RWPE1 (cell line): ENCODE results near the gene ADAMTSL2.

Experiments
- CTCF ChIA-PET: fragments of 350-600 bp; sonication (Branson Sonifier 250); formaldehyde crosslinking; extraction: SDS; loops from one replicate; lab custom pipeline; 2021; lab: Yijun Ruan, JAX
- POLR2A ChIA-PET: fragments of 400-600 bp; formaldehyde crosslinking; extraction: SDS; loops from one replicate; lab custom pipeline; 2020; ENCODE audit warnings: antibody characterized with exemption; ENCODE audit not compliant: low non-redundant PET; lab: Yijun Ruan, JAX
- DNase-seq: peaks from one replicate; pipeline ENCODE4 v3.0.0; 2012; ENCODE audit warnings: low spot score
- H3K27ac ChIP-seq: fragments of 450-650 bp; 2 replicates; pipeline ENCODE4 v1.5.1; 2017
- CTCF ChIP-seq: fragments of 450-650 bp; conservative IDR thresholded peaks from 2 replicates; pipeline ENCODE4 v1.5.1; 2017; ENCODE audit warnings: low read depth, mild to moderate bottlenecking

The ADAMTSL2 gene

GRCh38 chr9:133558191-133559126 is 24.0 kb downstream of the ADAMTSL2 start:
- ChIA-PET POLR2A (no interaction called here), CTCF (interaction anchor here (0.7 to 1.2 kb wide), 4 partner anchors 28 to 351 kb away, joined by 3 read pairs; no protein-coding TSS in a partner anchor)
- H3K27ac ChIP-seq: no peak overlapping the region
- DNase-seq: peak; percentile 89
- no peak for TF ChIP-seq CTCF

DNA sequence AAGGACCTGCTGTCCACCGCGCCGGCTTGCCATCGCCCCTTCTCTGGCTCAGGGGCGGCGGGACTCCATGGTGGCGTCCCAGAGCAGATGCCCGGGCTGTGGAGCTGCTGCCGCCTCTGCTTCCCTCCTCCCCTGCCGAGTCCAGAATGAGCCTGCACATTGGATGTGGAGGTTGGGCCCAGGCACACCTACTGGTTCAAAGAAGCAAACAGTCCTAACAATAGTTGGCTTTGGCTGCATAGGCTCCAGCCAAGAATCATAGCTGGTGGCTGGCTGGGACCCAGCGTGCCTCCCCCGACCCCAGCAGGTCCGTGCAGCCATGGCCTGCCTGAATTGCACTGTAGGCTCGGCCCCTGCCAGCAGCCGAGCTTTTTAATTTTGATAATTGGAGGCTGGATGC is 25.8 kb downstream of the ADAMTSL2 start:
- ChIA-PET CTCF (interaction anchor here (0.7 to 1.2 kb wide), 2 partner anchors 27 to 154 kb away, joined by 3 to 5 read pairs; no protein-coding TSS in a partner anchor), POLR2A (no interaction called here)
- no peak for DNase-seq
- H3K27ac ChIP-seq: no peak overlapping the region
- TF ChIP-seq CTCF: no peak

- no peak for TF ChIP-seq CTCF
- H3K27ac ChIP-seq: no peak overlapping the region
- CTCF ChIA-PET: interaction anchor here (0.6 to 1.2 kb wide), 3 partner anchors 28 to 154 kb away, joined by 3 to 5 read pairs (median 4); no protein-coding TSS in a partner anchor
- DNase-seq: no peak
- POLR2A ChIA-PET: no interaction called here
These were observed 26.4 kb downstream of the ADAMTSL2 start for GRCh38 chr9:133560944-133561343.

GRCh38 chr9:133561976-133562554 is 27.6 kb downstream of the ADAMTSL2 start:
- DNase-seq: no peak
- CTCF ChIA-PET: interaction anchor here (0.6 kb wide), 1 partner anchor 412 kb away, joined by 3 read pairs; no protein-coding TSS in a partner anchor
- no peak for TF ChIP-seq CTCF
- POLR2A ChIA-PET: no interaction called here
- no peak overlapping the region for H3K27ac ChIP-seq

DNA sequence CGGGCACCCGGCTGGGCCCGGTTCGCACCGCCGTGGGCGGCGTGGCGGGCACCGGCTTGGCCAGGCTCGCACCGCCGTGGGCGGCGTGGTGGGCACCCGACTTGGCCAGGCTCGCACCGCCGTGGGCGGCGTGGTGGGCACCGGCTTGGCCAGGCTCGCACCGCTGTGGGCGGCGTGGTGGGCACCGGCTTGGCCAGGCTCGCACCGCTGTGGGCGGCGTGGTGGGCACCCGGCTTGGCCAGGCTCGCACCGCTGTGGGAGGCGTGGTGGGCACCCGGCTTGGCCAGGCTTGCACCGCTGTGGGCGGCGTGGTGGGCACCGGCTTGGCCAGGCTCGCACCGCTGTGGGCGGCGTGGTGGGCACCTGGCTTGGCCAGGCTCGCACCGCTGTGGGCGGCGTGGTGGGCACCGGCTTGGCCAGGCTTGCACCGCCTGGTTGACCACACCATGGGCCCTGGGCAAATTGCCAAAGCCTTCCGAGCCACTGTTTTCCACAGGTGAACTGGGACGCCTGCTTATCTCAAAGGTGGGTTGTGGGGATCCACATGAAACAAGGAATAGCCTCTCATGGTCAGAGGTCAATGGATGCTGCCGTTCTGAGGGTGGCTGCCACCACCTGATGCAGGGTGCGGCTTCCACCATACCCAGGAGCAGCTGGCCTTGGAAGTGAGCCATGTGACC is 28.2 kb downstream of the ADAMTSL2 start:
- ChIA-PET CTCF (no interaction called here), POLR2A (no interaction called here)
- DNase-seq: no peak

More for the DNA sequence above, 28.2 kb downstream of the ADAMTSL2 start:
- no peak for TF ChIP-seq CTCF
- H3K27ac ChIP-seq: no peak overlapping the region
